Activated naive CD8-positive, alpha-beta T cell treated with anti-CD3 and anti-CD28 coated beads, Interleukin-2, amount 50 U/mL, for 16 hours (primary cell): Measurements from ENCODE around the gene MSI1.

Source experiments
- DNase-seq: peaks from one replicate; pipeline ENCODE4 v3.0.0-alpha.2; 2020; ENCODE audit warnings: low read depth, low spot score

The MSI1 gene

DNA sequence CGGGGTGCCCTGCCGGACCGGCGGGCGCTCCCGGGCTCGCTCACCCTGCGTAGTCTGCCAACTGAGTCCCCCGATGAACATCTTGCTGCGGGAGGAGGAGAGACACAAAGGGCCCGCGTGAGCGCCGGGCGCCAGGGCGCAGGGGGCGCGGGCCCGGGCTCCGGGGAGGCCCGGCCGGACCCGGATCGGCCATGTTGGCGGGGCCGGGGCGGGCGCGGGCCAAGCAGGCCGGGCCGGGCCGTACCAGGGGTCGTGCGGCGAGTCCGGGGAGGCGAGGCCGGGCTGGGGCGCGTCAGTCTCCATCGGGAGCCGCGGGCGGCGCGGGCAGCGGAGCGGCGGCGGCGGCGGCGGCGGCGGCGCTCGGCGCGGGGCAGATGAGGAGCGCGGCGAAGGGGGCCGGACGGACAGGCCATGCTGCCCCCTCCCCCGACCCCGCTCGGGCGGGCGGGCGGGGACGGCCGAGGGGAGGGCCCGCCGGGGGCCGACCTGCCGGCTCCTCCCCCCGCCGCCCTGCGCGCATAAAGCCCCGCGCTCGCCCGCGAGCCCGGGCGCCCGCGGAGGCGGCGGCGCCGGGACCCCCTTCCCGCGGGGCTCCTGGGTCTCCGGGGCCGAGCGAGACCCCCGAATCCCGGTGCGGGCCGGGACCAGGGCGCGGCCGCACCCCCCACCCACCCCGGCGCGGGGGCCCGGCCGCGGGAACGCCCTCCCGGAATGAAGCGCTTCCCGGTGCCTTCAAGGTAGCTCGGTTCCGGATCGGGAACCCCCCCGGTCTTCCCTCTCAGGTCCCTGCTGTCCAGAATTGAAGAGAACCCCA, at the start of gene MSI1:
Gene MSI1 (minus strand): TSS at position 376 of the 814 bp plus-strand sequence. CDS start 73 bp downstream, at position 303.
- no peak for DNase-seq

DNA sequence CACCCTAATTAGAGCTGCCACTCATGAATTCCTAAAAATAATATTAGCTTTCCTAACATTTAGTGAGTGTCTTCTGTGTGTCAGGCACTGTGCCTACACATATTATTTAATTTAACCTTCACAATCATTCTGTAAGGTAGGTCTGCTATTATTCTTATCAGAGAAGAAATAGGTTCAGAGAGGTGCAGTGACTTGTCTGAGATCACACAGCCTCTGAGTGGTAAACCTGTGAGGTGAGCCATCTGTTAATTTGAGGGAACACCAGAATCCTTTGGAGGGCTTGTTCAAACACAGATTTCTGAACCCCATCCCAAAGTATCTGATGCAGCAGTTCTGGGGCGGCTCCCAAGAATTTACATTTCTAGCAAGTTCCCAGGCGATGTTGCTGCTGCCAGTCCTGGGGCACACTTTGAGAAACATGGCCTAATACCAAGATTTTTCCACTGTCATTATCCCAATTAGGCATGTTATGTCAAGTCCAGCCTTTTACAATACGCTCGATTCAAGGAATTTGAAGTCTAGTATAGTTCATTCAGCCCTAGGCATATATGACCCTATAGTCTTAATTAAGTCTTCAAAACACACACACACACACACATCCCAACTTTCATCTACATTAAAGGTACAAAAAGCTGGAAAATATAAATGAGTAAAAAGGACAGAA, 49.1 kb upstream of the MSI1 start:
- DNase-seq, result no peak

DNA sequence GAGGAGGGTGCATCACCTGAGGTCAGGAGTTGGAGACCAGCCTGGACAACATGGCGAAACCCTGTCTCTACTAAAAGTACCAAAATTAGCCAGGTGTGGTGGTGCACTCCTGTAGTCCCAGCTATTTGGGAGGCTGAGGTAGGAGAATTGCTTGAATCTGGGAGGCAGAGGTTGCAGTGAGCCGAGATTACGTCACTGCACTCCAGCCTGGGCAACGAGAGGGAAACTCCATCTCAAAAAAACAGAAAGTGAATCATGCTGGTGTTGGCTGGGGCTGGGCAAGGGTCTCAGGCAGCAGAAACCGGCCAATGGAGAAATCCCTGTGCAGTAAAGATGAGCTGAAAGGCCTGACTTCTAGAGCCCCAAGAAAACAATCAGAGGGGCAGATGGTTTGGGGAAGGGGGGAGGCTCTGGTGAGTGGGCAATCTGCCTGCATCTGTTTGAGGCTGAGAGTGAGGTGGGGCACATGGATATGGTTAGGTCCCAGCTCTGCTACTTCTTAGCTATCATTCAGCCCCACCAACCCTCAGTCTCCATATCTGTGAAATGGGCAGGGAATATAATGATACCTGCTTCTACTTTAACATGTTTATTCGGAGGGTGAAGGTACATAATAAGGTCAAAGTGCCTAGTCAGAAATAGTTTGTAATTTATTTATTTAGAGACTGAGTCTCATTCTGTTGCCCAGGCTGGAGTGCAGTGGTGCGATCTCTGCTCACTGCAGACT, 47.7 kb upstream of the MSI1 start:
- DNase-seq, result no peak

DNA sequence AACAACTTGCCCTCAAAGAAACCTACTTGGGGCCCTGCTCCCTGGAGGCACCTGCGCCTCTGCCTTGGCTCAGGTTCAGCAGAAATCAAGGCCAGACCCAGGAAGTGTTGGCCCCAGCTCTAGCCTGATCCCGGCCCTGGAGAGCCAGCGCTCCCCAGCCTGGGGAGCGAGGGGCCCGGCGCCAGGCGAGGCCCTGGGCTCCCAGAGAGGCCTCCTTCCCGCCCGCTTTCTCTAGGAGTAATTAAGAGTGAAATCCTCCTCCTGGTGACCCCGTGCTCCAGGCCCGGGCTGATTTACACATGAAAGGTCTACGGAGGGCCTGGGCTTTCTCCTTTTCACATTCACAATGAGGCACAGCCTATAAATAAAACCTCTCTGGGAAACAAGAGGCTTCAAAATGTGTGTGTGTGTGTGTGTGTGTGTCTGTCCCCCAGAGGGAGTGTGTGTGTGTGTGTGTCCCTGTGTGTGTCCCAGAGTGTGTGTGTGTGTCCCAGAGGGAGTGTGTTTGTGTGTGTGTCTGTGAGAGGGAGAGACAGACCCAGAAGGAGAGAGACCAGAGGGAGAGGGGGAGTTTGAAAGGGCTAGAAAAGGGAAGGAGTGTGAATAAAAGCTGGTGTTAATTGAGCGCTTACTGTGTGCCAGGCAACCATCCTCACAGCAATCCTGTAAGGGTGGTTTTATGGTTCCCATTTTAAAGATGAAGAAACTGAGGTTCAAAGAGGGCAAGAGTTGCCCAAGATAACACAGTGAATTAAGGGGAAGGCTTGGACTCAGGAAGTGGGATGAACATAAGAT, 45.1 kb upstream of the MSI1 start:
- DNase-seq, result no peak

DNA sequence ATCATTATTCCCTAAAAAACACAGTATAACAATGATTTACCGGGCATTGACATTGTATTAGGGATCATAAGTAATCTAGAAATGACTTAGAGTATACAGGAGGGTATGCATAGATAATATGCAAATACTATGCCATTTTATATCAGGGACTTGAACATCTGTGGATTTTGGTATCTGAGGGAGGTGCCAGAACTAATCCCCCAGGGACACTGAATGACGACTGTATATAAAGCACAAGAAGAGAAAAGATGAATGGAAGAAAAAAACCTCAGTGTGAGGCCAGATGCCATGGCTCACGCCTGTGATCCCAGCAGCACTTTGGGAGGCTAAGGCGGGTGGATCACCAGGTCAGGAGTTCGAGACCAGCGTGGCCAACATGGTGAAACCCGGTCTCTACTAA, 43.5 kb upstream of the MSI1 start:
- no peak for DNase-seq

DNA sequence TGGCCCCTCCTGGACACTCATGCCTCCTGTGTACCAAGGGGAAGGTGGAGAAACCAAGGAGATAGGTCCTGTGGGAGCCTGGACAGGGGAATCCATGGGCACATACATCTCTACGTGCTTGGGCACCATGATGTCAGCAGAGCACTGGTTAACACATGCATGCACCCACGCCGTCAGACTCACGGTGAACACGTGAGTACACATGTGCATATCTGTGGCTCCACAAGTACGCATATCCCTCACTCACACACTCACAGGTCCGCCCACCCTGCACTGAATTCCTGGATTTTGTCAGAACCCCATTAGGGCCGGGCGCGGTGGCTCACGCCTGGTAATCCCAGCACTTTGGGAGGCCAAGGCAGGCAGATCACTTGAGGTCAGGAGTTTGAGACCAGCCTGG, 39.8 kb upstream of the MSI1 start:
- DNase-seq, result no peak

DNA sequence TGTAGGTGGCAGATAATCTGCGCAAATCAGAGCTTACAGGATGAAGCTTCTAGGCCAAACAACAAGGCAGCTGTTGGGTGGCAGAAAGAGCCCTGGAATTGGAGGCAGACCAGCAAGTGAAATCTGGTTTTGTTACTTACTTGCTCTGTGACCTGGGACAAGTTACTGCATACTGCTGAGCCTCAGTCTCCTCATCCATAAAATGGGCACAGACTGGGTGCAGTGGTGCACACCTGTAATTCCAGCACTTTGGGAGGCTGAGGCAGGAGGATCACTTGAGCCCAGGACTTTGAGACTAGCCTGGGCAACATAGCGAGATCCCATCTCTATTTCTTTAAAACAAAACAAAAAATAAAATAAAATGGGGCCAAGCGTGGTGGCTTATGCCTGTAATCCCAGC, 37.6 kb upstream of the MSI1 start:
- DNase-seq, result no peak

DNA sequence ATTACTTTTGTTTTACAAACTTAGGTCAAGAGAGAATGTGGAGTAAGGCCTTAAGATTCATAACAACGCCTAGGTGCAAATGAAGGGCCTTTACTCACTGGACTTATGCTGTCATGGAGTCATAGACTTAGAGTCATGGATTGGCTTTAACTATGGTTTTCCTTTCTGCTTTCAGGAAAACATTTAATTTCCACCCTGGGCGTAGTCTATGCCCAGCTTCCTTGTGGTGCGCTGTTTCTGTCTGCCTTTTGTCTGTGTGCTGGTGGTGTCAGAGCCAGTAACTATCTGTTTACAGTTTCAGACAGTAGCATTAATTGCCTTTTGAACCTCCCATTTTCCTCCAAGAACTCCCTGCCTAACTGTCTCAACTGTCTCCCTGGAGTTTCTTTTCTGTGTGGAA, 37.1 kb upstream of the MSI1 start:
- no peak for DNase-seq

DNA sequence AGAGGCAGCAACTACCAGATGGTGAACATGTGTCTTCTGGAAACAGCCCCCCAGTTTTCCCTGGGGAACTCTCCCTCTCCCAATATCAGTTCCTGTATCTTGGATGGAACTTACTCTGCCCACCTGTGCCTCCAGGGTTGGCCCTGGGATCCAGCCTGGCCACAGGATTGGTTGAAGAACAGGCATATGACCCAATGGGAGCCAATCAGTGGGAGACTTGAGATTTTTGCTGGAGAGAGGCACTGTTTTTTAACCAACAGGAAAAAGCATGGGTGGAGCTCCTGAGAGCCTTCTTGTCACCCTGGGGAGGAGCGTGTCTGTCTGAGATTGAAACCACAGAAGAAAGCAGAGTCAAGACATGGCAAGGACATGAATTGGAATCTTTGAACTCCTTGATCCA, 35.3 kb upstream of the MSI1 start:
- DNase-seq, result no peak

DNA sequence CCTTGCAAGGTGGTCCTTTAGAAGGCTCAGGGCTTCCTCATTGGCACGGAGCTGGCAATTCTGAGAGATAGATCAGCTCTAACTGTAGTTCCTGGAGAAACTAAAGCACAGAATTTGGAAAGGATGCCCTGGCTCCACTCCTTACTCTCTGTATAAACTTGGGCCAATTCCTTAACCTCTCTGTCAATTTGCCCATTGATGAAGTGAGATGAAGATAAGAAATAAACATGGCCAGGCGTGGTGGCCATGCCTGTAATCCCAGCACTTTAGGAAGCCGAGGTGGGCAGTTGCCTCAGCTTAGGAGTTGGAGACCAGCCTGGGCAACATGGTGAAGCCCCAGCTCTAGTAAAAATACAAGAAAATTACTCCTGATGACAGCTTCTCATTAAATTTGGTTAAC, 34.9 kb upstream of the MSI1 start:
- no peak for DNase-seq

DNA sequence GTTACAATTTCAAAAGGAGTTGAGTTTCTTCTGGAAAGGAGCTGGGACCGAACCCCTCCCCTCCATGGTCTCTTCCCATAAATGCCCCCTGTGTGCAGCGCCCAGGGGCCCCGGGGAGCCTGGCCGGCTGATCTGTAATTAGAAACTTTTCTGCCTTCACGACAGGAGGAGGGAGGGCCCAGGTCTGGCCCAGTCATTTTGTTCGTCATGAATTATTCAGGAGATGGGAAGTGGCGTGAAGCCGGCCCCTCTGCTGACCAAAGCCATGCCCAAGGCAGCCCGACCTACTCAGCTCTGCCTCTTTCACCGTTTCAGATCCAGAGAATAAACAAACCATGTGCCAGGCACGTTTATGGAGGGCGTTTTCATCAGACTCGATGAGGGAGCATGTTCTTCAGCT, 33.3 kb upstream of the MSI1 start:
- no peak for DNase-seq

DNA sequence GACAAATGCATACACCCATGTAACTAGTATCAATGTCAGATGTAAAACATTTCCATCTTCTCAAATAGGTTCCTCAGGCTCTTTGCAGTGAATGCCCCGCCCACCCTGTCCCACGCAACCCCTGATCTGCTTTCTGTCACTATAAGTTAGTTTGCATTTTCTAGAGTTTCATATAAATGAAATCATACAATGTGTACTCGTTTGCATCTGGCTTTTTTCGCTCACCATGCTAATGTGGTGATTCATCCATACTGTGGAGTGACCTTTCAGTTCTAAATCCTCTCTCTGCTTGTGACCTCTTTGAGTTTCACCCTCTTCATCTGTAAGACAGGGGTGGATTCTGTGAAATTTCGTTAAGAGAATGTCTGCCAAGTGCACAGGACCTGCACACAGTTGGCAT, 30.6 kb upstream of the MSI1 start:
- no peak for DNase-seq

DNA sequence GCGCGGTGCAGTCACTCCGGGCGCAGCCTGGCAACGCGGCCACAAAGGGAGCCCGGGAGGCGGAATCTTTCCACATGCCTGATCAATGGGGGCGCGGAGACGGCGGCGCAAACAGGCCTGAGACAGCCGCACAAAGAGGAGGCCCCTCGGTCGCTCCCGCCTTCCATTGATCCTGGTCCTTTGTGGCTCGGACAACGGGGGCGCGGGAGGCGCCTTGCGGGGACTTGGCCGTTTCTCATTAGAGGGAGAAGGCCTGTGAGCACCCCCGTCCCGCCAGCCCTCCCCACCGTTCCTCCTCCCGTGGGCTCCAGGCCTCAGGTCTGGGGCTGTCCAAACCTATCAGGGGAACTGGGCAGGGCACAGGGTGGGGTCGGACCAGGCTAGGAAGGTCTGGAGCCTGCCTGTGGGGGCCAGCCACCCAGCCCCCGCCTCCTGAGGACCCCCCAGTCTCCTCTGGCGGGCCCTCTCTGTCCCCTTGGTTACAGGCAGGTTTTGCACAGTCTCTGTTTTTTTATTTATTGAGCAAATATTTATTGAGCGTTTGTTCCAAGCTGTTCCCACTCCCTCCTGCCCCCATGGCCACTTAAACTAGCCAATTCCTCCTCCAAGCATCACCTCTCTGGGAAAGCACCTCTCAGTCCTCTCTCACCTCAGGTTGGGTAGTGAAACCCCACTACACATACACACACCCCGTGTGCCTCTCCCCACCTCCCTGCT, 29.0 kb upstream of the MSI1 start:
- DNase-seq, result no peak

DNA sequence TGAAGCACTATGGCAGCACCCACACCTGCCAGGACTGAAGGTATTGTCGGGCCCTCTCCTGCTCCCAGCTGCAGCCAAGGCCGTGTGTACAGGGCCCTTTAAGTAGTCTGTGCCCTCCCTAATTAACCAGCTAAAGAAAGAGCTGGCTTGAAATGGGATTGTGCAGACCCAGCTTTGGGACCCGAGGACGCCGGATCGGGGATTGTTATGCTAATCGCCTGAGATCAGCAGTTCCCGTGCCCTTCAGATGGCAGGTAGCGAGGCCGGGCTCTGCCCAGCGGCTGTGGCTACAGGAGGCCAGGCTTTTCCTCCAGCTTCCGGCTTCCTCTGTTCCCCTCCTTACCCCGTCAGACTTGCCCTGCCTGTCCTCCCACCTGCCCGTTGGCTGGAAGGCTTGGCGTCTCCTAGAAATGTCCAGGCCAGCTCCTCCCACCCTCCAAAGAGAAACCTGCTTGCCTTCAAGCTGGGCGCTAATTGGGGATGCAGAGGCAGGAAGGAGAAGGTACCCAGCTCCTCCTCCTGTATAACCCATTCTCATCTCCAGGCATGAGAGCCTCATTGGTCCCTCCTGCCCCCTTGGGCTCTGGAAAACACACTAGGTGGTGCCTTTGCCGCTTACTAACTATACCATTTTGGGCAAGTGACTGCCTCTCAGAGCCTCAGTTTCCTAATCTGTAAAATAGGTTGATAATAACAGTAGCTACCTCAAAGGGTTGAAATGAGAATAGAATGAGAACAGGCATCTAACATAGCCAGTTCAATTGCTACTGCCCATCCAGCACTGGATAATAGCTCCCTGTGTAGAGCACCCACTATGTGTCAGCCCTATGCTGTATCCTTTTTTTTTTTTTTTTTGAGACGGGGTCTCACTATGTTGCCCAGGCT, 25.8 kb upstream of the MSI1 start:
- no peak for DNase-seq

DNA sequence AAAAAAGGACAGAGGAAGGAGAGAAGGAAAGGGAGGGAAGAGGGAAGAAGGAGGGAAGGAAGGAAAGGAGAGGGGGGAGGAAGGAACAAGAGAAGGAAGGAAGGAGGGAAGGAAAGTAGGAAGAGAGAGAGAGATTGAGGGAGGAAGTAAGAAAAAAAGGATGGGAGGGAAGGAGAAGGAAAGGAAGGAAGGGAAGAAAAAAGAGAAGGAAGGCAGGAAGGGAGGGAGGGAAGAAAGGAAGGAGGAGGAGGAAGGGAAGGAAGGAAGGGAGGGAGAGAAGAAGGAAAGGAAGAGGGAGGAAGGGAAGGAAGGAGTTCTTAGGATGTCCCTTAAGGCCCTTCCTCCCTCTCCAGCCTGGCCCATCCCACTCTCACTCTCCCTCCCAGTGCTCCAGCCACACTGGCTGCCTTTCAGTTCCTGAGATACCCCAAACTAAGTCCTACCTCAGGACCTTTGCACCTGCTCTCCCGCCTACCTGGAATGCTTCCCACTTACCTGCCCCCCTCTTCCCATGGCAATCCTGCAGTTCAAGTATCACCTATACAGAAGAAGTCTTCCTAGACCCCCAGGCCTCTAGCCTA, 21.7 kb upstream of the MSI1 start:
- DNase-seq, result no peak

DNA sequence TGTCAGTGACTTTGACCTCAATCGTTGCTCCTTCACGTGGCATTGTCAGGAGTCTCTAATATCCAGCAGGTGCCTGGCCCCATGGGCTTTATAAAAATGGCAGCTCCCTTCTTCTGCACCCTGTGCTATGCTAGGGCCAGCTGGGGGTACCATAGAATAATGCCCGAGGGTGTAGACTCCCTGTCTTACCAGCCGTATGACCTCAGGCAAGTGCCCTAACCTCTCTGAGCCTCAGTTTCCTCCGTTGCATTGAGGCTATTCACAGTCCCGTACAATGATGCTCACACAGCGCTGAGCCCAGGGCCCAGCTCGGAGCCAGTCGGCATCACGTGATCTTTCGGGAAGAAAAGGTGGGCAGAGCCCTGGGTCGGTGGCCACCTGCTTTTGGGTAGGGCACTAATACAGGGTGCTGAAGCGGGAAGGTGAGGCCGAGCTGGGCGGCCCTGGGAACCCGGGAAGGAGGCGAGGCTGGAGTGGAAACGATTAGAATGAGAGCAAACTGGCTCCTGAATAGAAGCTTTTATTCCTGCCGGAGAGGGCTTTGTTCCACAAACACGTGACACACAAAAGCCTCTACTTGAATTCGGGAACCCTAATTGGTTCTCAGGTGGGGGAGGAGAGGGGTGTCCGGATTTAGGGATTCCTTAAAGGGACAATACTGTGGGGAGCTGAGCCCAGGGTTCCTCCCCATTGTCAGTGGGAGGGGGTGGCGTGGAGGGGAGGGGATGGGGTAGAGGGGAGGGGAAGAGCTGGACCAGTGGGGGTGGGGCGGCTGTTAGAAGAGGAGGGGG, 19.9 kb upstream of the MSI1 start:
- no peak for DNase-seq

DNA sequence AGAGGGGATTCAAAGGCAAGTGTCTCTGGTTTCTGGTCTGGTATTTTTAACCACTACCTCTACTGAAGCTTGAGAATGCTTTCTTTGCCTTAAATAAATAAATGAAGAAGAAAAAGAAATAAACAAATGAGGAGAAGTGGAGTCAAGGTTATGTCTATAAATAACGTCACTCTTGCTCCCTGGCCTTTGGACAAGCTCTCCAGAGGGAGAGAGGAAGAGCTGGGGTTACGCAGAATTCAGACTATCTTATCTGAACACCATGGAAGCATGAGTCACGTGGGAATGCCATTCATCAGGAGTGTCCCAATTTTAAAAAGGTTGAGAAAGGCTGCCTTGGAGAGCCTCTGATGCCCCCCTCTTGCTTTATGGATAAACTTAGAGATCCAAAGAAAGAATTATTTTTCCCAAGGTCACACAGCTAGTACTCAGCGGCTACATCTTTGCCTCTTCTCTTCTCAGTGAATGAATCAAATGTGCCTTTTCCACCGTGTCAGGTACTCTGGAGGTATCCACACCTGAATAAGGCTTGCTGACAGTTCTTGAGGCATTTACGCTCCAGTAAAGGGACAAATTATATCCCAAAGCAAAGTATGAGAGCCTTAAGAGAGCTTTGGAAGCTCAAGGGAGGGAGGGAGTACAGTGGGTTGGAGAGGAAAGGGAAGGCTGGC, 12.9 kb upstream of the MSI1 start:
- DNase-seq, result no peak

DNA sequence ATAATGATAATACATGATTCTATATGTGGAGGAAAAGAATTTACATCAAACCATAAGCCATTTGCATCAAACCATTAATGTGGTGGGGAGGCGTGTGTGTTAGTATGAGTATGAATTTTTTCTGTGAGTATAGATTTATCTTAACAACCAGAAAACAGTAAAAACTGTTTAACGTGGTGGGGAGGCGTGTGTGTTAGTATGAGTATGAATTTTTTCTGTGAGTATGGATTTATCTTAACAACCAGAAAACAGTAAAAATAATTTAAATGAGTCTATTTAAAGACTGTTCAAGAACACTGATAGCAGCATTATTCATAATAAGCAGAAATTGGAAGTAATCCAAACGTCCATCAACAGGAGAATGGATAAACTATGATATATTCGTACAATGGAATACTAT, 9.1 kb upstream of the MSI1 start:
- no peak for DNase-seq

DNA sequence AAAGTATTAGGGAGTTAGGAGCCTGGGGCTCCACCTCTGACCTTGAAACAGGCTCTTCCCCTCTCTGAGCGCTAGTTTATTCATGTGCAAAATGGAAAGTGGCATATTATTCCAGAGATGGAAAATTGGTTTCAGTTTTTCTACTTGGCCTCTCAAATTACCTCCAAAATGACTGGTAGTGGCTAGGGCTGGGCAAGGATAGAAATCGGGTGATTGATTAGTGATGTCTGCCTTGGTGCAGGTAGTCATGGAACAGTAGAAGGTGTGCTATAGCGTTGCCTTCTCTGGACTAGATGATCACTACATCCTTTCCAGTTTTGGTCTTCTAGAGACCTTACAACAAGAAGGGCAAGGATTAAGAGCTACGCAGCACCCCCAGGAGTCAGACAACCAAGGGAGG, 8.6 kb upstream of the MSI1 start:
- DNase-seq, result no peak
